Mesothelial cell of epicardium (in vitro differentiated cells): ENCODE results near the gene PDZRN3. TPM values are rescaled to one million over a fixed set of nuclear protein-coding genes. Genes with fewer than 3 reads are reported as not detected.

ENCODE experiments used
- DNase-seq, 2 experiments: peaks; one replicate each; pipeline ENCODE4 v3.0.0; 2021; ENCODE audit warnings: low spot score in 2 of 2; ENCODE audit not compliant: unreplicated experiment in 2 of 2
- H3K27ac Mint-ChIP-seq: 2 replicates; pipeline ENCODE4 v1.8.0; 2021; ENCODE audit warnings: mixed read lengths
- H3K27me3 Mint-ChIP-seq: 2 replicates; pipeline ENCODE4 v1.8.0; 2021; ENCODE audit warnings: low read depth, mixed read lengths
- H3K36me3 Mint-ChIP-seq: 2 replicates; pipeline ENCODE4 v1.8.0; 2021; ENCODE audit warnings: mixed read lengths
- H3K4me1 Mint-ChIP-seq: 2 replicates; pipeline ENCODE4 v1.8.0; 2021; ENCODE audit warnings: mixed read lengths
- H3K4me3 Mint-ChIP-seq: 2 replicates; pipeline ENCODE4 v1.8.0; 2021; ENCODE audit warnings: mild to moderate bottlenecking, moderate library complexity, mixed read lengths
- H3K9me3 Mint-ChIP-seq: 2 replicates; pipeline ENCODE4 v1.8.0; 2021; ENCODE audit warnings: mixed read lengths
- CTCF ChIP-seq: fragments of 200-600 bp; sonication (generic); IDR thresholded peaks from one replicate; pipeline ENCODE4 v1.5.0; 2021; ENCODE audit warnings: antibody characterized with exemption; ENCODE audit not compliant: unreplicated experiment
- total RNA-seq: library from RNA; stranded (reverse); gene quantifications from 3 replicates; pipeline ENCODE4 v1.2.1, GENCODE V29; 2021

PDZRN3 gene
- total RNA-seq, 1 donor from 2014 or later: 48.4 TPM

- TF ChIP-seq CTCF: no peak
- H3K9me3 Mint-ChIP-seq: no peaks in the 10 kb centered on the region
- no peak overlapping the region for H3K27ac Mint-ChIP-seq
- H3K36me3 Mint-ChIP-seq: no peaks in the 10 kb centered on the region
- H3K4me1 Mint-ChIP-seq: peaks cover 27% of the 10 kb centered on the region
- no peak overlapping the region for H3K4me3 Mint-ChIP-seq
- no peak for DNase-seq
- no peaks in the 10 kb centered on the region for H3K27me3 Mint-ChIP-seq
Observed at GRCh38 chr3:73447111-73447510, 177.6 kb downstream of the PDZRN3 start.

- no peaks in the 10 kb centered on the region for H3K27me3 Mint-ChIP-seq
- no peak overlapping the region for H3K4me3 Mint-ChIP-seq
- no peak for TF ChIP-seq CTCF
- H3K36me3 Mint-ChIP-seq: no peaks in the 10 kb centered on the region
- H3K9me3 Mint-ChIP-seq: no peaks in the 10 kb centered on the region
- no peak for DNase-seq
- H3K27ac Mint-ChIP-seq: no peak overlapping the region
- H3K4me1 Mint-ChIP-seq: peaks cover 22% of the 10 kb centered on the region
Observed at GRCh38 chr3:73446467-73447110, 178.2 kb downstream of the PDZRN3 start.

- Mint-ChIP-seq H3K4me3 (no peak overlapping the region), H3K9me3 (no peaks in the 10 kb centered on the region), H3K36me3 (peaks cover 2% of the 10 kb centered on the region), H3K4me1 (peaks cover 3% of the 10 kb centered on the region), H3K27ac (no peak overlapping the region), H3K27me3 (no peaks in the 10 kb centered on the region)
- TF ChIP-seq CTCF: no peak
- no peak for DNase-seq
Observed at GRCh38 chr3:73442886-73443285, 181.9 kb downstream of the PDZRN3 start.

GRCh38 chr3:73442152-73442551, 182.6 kb downstream of the PDZRN3 start:
- DNase-seq: no peak
- Mint-ChIP-seq H3K4me3 (no peak overlapping the region), H3K27ac (no peak overlapping the region), H3K9me3 (no peaks in the 10 kb centered on the region), H3K36me3 (peaks cover 2% of the 10 kb centered on the region), H3K4me1 (peaks cover 6% of the 10 kb centered on the region), H3K27me3 (no peaks in the 10 kb centered on the region)
- TF ChIP-seq CTCF: no peak

GRCh38 chr3:73437828-73438227, 186.9 kb downstream of the PDZRN3 start:
- Mint-ChIP-seq H3K9me3 (no peaks in the 10 kb centered on the region), H3K27me3 (no peaks in the 10 kb centered on the region), H3K4me1 (peaks cover 19% of the 10 kb centered on the region), H3K36me3 (peaks cover 2% of the 10 kb centered on the region), H3K27ac (no peak overlapping the region), H3K4me3 (no peak overlapping the region)
- DNase-seq: no peak
- TF ChIP-seq CTCF: no peak

- DNase-seq: no peak
- peaks cover 45% of the 10 kb centered on the region for H3K4me1 Mint-ChIP-seq
- H3K4me3 Mint-ChIP-seq: no peak overlapping the region
- H3K27me3 Mint-ChIP-seq: no peaks in the 10 kb centered on the region
- H3K9me3 Mint-ChIP-seq: no peaks in the 10 kb centered on the region
- no peak overlapping the region for H3K27ac Mint-ChIP-seq
- H3K36me3 Mint-ChIP-seq: no peaks in the 10 kb centered on the region
- no peak for TF ChIP-seq CTCF
Observed at GRCh38 chr3:73435055-73435454, 189.7 kb downstream of the PDZRN3 start.
